ENCODE results near the gene RIMBP2.

Gene RIMBP2

GRCh38 chr12:130460611-130461446 lies 255.3 kb downstream of the RIMBP2 start:
- TF ChIP-seq CTCF (IDR thresholded peaks at IDR 0.05; ENCODE audit: insufficient read depth, low read depth, low read length, missing control alignments), result no peak
- no peak overlapping the region for H3K4me3 ChIP-seq (ENCODE audit: low read length)
- DNase-seq (ENCODE audit: low read depth), result no peak

DNA sequence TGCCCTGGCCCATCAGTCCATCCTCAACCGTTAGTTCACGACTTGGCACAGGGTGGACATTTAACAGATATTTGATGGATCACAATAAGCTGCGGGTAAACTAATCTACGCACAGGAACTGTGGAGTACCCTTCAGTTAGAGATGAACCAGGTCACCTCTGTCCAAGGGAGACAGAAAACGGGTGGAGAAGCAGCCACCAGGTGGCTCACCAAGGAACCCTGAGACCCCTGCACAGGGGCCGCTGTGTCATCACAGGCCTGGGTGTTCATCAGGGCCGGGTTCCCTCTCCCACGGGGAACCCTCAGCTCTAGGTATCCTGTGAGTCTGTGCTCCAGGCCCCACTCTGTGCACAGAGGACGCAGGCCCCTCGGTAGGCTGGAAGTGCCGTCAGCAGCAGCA lies 256.2 kb downstream of the RIMBP2 start:
- H3K4me3 ChIP-seq (ENCODE audit: low read length), result no peak overlapping the region
- no peak for TF ChIP-seq CTCF (IDR thresholded peaks at IDR 0.05; ENCODE audit: insufficient read depth, low read depth, low read length, missing control alignments)
- no peak for DNase-seq (ENCODE audit: low read depth)

- TF ChIP-seq CTCF (IDR thresholded peaks at IDR 0.05; ENCODE audit: insufficient read depth, low read depth, low read length, missing control alignments), result no peak
- no peak for DNase-seq (ENCODE audit: low read depth)
Observed at GRCh38 chr12:130458341-130458740, 257.8 kb downstream of the RIMBP2 start.

DNA sequence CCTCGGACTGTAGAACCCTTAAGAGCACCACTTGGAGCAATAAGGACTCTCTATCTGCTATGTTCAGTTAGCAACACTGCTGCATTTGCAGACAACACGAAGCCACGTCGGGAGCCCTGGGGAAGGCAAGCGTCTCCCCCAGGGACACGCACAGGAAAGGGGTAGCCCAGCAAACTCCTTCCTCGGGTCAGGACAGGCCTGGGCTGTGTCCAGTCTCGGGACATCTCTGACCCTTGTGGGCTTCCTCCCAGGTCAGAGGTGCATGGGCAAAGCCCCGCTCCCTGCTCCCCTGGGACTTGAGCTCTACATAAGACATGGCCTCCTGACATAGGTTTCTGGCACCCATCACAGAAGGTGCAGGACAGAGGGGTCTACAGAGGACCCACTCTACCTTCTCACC lies 258.9 kb downstream of the RIMBP2 start:
- H3K4me3 ChIP-seq (ENCODE audit: low read length), result no peak overlapping the region
- TF ChIP-seq CTCF (IDR thresholded peaks at IDR 0.05; ENCODE audit: insufficient read depth, low read depth, low read length, missing control alignments), result no peak
- no peak for DNase-seq (ENCODE audit: low read depth)

More at GRCh38 chr12:130458341-130458740, 257.8 kb downstream of the RIMBP2 start:
- no peak overlapping the region for H3K4me3 ChIP-seq (ENCODE audit: low read length)

- DNase-seq (ENCODE audit: low read depth), result no peak
- no peak overlapping the region for H3K4me3 ChIP-seq (ENCODE audit: low read length)
- TF ChIP-seq CTCF (IDR thresholded peaks at IDR 0.05; ENCODE audit: insufficient read depth, low read depth, low read length, missing control alignments), result no peak
Observed at GRCh38 chr12:130456375-130457199, 259.5 kb downstream of the RIMBP2 start.

DNA sequence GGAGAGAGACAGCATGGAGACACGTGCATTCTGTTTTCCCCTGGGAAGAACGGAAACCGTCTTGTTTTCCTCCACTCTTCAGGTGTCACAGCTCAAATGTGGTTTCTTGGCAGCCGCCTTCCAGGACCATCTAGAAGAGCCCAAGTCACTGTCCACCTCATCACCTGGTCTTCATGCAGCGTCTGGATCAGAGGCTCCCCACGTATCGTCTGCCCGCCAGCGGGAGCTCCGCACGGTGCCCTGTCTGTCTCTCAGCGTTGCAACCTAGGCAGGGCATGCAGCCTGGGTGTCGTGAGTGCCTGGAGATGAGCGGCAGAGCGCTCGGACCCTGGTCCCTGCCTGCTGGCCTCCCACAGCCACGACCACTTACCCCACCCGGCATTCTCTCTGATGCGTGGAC lies 260.9 kb downstream of the RIMBP2 start:
- no peak for DNase-seq (ENCODE audit: low read depth)
- TF ChIP-seq CTCF (IDR thresholded peaks at IDR 0.05; ENCODE audit: insufficient read depth, low read depth, low read length, missing control alignments), result no peak
- H3K4me3 ChIP-seq (ENCODE audit: low read length), result no peak overlapping the region

All from epithelial cell of esophagus (primary cell).